Measurements from ENCODE around the gene DCAF15. TPM values are rescaled to one million over a fixed set of nuclear protein-coding genes. Genes with fewer than 3 reads are reported as not detected.

DCAF15 gene
- total RNA-seq, 1 donor from 2014 or later = 35.1 TPM

DNA sequence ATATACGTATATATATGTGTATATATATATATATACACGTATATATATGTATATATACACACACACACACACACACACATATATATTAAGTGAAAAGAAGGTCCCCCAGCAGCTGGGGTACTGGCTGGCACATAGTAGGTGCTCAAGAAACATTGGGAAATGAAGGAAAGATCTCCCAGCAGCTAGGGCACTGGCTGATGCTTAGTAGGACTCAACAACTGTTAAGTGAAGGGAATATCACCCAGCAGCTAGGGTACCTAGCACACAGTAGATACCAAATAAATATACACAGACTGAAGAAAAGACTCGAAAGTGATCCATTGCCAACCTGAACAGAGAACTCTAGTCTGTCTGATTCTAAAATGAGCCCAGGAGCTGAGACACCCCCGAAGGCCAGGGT lies 26.3 kb upstream of the DCAF15 start:
- no peak for DNase-seq
- Histone ChIP-seq H3K4me1 (peaks cover 3% of the 10 kb centered on the region), H3K36me3 (peaks cover 52% of the 10 kb centered on the region), H3K27me3 (no peaks in the 10 kb centered on the region), H3K27ac (peak overlapping the region; percentile 55), H3K4me3 (no peak overlapping the region), H3K9me3 (no peaks in the 10 kb centered on the region)
- intact Hi-C loops (cut with DNase I) = no loop called here
- TF ChIP-seq, protein P1, sequence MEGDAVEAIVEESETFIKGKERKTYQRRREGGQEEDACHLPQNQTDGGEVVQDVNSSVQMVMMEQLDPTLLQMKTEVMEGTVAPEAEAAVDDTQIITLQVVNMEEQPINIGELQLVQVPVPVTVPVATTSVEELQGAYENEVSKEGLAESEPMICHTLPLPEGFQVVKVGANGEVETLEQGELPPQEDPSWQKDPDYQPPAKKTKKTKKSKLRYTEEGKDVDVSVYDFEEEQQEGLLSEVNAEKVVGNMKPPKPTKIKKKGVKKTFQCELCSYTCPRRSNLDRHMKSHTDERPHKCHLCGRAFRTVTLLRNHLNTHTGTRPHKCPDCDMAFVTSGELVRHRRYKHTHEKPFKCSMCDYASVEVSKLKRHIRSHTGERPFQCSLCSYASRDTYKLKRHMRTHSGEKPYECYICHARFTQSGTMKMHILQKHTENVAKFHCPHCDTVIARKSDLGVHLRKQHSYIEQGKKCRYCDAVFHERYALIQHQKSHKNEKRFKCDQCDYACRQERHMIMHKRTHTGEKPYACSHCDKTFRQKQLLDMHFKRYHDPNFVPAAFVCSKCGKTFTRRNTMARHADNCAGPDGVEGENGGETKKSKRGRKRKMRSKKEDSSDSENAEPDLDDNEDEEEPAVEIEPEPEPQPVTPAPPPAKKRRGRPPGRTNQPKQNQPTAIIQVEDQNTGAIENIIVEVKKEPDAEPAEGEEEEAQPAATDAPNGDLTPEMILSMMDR (IDR thresholded peaks at IDR 0.05) = no peak
- no peak for ATAC-seq

DNA sequence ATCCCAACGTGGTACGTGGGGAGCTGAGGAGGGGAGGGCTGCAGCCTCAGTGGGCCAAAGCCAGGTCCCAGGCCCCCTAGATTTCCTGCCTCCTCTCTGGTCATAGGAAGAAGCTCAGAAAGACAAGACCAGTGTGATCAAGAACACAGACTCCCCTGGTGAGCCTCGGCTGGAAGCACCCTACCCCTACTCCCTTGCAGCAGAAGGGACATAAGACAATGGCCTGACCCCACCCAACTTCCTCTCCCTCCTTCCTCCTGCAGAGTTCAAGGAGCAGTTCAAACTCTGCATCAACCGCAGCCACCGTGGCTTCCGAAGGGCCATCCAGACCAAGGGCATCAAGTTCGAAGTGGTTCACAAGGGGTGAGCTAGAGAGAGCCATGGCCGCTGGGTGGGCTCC lies 25.6 kb upstream of the DCAF15 start:
- DNase-seq = no peak
- Histone ChIP-seq H3K27ac (peak overlapping the region; percentile 55), H3K4me1 (peaks cover 3% of the 10 kb centered on the region), H3K27me3 (no peaks in the 10 kb centered on the region), H3K9me3 (no peaks in the 10 kb centered on the region), H3K36me3 (peaks cover 45% of the 10 kb centered on the region), H3K4me3 (no peak overlapping the region)
- peak; percentile 59 for ATAC-seq
- TF ChIP-seq, protein P1 (IDR thresholded peaks at IDR 0.05) = no peak
- intact Hi-C loops (cut with DNase I) = no loop called here

DNA sequence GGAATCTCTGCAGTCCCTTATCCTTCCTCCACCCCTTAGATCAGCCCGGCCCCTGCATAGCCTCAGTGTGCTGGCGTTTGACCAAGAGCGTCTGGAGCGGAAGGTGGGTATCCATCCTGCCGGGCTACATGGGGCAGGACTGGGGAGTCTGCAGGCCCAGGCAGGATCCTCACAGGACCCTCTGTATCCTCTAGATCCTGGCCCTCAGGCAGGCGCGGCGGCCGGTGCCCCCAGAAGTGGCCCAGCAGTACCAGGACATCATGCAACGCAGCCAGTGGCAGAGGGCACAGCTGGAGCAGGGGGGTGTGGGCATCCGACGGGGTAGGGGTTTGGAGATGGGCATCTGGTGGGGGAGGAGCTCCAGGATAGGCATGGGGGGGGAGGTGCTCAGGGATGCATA lies 23.0 kb upstream of the DCAF15 start:
- DNase-seq (no peak), ATAC-seq (no peak)
- H3K27ac ChIP-seq = no peak overlapping the region
- no peaks in the 10 kb centered on the region for H3K27me3 ChIP-seq
- intact Hi-C loops (cut with DNase I) = no loop called here
- H3K36me3 ChIP-seq = peaks cover 22% of the 10 kb centered on the region
- H3K4me3 ChIP-seq = no peak overlapping the region
- TF ChIP-seq, protein P1 (IDR thresholded peaks at IDR 0.05) = no peak
- peaks cover 3% of the 10 kb centered on the region for H3K4me1 ChIP-seq
- no peaks in the 10 kb centered on the region for H3K9me3 ChIP-seq

DNA sequence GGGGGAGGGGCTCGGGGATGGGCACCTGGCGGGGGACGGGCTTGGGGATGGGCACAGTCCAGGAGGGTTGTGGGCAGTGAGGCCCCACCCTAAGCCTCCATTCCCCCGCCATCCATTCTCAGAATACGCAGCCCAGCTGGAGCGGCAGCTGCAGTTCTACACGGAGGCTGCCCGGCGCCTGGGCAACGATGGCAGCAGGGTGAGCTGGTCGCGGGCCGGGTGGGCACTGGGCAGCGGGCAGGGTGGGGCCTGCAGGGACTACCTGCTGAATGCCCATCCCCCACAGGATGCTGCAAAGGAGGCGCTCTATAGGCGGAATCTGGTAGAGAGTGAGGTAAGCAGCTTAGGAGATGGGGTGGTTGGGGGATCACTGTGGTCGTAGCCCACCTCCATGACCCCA lies 22.4 kb upstream of the DCAF15 start:
- Histone ChIP-seq H3K27me3 (no peaks in the 10 kb centered on the region), H3K36me3 (peaks cover 16% of the 10 kb centered on the region), H3K4me1 (peaks cover 3% of the 10 kb centered on the region), H3K4me3 (no peak overlapping the region), H3K9me3 (no peaks in the 10 kb centered on the region), H3K27ac (no peak overlapping the region)
- ATAC-seq (no peak), DNase-seq (no peak)
- intact Hi-C loops (cut with DNase I) = no loop called here
- TF ChIP-seq, protein P1 (IDR thresholded peaks at IDR 0.05) = no peak

DNA sequence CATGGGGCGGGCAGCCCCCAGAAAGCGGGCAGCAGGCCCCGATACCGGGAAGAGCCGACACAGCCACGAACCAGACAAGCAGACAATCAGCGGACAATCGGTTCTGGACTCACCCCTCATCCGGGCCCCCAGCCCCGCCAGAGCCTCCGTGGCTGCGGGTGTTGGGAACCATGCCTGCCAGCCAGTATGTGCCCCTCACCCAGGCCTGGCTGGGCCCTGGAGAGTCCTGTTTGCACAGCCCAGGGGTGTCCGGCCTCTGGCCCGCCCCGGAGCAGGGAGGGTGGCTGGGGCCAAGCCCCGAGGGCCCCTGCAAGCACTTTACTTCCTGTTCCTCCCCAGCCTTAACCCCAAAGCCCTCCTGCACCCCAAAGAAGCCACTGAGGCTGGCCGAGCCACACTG lies 21.9 kb upstream of the DCAF15 start:
- H3K27me3 ChIP-seq = no peaks in the 10 kb centered on the region
- H3K36me3 ChIP-seq = peaks cover 14% of the 10 kb centered on the region
- intact Hi-C loops (cut with DNase I) = no loop called here
- no peak overlapping the region for H3K27ac ChIP-seq
- no peaks in the 10 kb centered on the region for H3K9me3 ChIP-seq
- TF ChIP-seq, protein P1 (IDR thresholded peaks at IDR 0.05) = no peak
- no peak for DNase-seq
- peaks cover 3% of the 10 kb centered on the region for H3K4me1 ChIP-seq
- no peak overlapping the region for H3K4me3 ChIP-seq
- ATAC-seq = no peak
